ENCODE results near the gene HABP4.

Gene HABP4

GRCh38 chr9:96476013-96476412 lies 26.0 kb downstream of the HABP4 start:
- H3K4me3 ChIP-seq (ENCODE audit: low read depth, low read length) = no peak overlapping the region
- TF ChIP-seq, protein P1, sequence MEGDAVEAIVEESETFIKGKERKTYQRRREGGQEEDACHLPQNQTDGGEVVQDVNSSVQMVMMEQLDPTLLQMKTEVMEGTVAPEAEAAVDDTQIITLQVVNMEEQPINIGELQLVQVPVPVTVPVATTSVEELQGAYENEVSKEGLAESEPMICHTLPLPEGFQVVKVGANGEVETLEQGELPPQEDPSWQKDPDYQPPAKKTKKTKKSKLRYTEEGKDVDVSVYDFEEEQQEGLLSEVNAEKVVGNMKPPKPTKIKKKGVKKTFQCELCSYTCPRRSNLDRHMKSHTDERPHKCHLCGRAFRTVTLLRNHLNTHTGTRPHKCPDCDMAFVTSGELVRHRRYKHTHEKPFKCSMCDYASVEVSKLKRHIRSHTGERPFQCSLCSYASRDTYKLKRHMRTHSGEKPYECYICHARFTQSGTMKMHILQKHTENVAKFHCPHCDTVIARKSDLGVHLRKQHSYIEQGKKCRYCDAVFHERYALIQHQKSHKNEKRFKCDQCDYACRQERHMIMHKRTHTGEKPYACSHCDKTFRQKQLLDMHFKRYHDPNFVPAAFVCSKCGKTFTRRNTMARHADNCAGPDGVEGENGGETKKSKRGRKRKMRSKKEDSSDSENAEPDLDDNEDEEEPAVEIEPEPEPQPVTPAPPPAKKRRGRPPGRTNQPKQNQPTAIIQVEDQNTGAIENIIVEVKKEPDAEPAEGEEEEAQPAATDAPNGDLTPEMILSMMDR (IDR thresholded peaks at IDR 0.05; ENCODE audit: control insufficient read depth, extremely low read depth, insufficient read depth) = no peak
- no peak for DNase-seq (ENCODE audit: low read depth)

DNA sequence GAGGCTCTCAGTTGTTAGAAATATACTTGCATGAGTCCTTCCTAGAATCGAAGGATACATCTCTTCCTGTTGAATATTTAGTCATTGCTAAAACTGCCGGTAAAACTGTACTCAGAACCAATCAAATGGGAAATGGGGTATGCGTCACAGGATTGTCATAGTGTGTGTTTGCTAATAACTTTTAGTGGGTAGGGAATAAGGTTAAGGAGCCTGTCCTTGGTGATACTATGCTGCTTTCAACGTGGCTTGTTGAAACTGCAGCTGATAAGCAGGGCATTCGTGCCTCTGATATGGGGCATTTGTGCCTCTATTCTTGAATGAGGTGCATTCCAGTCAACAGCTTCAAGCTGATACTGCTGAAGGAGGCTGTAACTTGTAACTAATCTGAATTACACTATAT lies 26.6 kb downstream of the HABP4 start:
- DNase-seq (ENCODE audit: low read depth) = no peak
- TF ChIP-seq, protein P1 (IDR thresholded peaks at IDR 0.05; ENCODE audit: control insufficient read depth, extremely low read depth, insufficient read depth) = no peak
- no peak overlapping the region for H3K4me3 ChIP-seq (ENCODE audit: low read depth, low read length)

GRCh38 chr9:96478829-96479371 lies 28.9 kb downstream of the HABP4 start:
- H3K4me3 ChIP-seq (ENCODE audit: low read depth, low read length) = no peak overlapping the region
- TF ChIP-seq, protein P1 (IDR thresholded peaks at IDR 0.05; ENCODE audit: control insufficient read depth, extremely low read depth, insufficient read depth) = no peak
- no peak for DNase-seq (ENCODE audit: low read depth)

- DNase-seq (ENCODE audit: low read depth) = no peak
- H3K4me3 ChIP-seq (ENCODE audit: low read depth, low read length) = no peak overlapping the region
- TF ChIP-seq, protein P1 (IDR thresholded peaks at IDR 0.05; ENCODE audit: control insufficient read depth, extremely low read depth, insufficient read depth) = no peak
These were observed 30.8 kb downstream of the HABP4 start for GRCh38 chr9:96480736-96481135.

DNA sequence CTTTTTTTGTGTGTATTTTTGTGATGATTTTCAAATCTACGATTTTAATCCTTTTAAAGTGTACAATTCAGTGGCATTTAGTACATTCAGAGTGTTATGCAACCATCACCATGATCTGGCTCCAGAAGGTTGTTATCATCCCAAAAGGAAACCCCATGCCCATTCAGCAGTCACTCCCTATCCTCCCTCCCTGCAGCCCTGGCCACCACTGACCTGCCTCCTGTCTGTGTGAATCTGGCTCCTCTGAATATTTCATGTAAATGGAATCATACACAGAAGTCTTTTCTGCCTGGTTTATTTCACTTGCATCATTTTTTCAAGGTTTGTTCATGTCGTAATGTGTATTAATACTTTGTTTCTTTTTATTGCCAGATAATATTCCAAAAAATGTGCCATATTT lies 32.5 kb downstream of the HABP4 start:
- no peak for DNase-seq (ENCODE audit: low read depth)
- TF ChIP-seq, protein P1 (IDR thresholded peaks at IDR 0.05; ENCODE audit: control insufficient read depth, extremely low read depth, insufficient read depth) = no peak

GRCh38 chr9:96483197-96483596 lies 33.2 kb downstream of the HABP4 start:
- DNase-seq (ENCODE audit: low read depth) = no peak
- no peak overlapping the region for H3K4me3 ChIP-seq (ENCODE audit: low read depth, low read length)
- TF ChIP-seq, protein P1 (IDR thresholded peaks at IDR 0.05; ENCODE audit: control insufficient read depth, extremely low read depth, insufficient read depth) = no peak

More for the DNA sequence above, 32.5 kb downstream of the HABP4 start:
- no peak overlapping the region for H3K4me3 ChIP-seq (ENCODE audit: low read depth, low read length)

DNA sequence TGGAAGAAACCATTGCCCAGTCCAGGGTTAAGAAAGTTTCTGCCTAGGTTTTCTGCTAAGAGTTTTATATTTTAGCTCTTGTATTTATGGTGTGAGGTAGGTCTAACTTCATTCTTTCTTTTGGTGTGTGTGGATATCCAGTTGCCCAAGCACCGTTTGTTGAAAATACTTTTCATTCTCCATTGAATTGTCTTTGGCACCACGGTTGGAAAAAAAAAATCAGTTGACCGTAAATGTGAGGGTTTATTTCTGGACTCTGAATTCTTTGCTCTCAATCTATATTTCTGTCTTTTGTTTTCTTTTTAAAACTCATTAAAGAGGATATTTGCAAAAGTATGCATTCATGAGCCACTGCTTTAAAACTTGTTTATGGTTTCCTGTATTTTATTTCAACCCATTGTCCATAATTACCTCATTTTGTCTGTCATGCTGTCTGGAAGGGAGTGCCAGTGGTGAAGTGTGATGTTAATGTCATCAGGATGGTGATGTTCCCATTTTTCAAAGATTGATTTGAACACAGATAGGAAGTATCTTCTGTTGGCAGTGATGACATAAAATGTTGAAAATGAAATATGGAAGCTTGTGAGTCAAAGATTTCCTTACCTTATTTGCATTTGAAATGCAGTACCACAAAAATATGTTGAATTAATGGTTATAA lies 33.9 kb downstream of the HABP4 start:
- H3K4me3 ChIP-seq (ENCODE audit: low read depth, low read length) = no peak overlapping the region
- DNase-seq (ENCODE audit: low read depth) = no peak
- TF ChIP-seq, protein P1 (IDR thresholded peaks at IDR 0.05; ENCODE audit: control insufficient read depth, extremely low read depth, insufficient read depth) = no peak

All from LNCaP clone FGC (cell line).